Stimulated activated CD4-positive, alpha-beta T cell treated with anti-CD3 and anti-CD28 coated beads, Interleukin-4, amount 100 ng/mL, for 24 hours (primary cell): ENCODE measurements around the gene METTL15.
"Not testable (repeated sequence)": the region's sequence is repeated elsewhere in the genome, so short reads cannot be mapped to it uniquely, and the experiment has no call there.

ENCODE experiments used
- DNase-seq: peaks from one replicate; pipeline ENCODE4 v3.0.0-alpha.2; 2020

METTL15 gene

GRCh38 chr11:28223994-28224393 lies 115.8 kb downstream of the METTL15 start:
- DNase-seq: no peak

GRCh38 chr11:28227460-28227859 lies 119.3 kb downstream of the METTL15 start:
- DNase-seq: no peak

GRCh38 chr11:28228196-28228895 lies 120.2 kb downstream of the METTL15 start:
- no peak for DNase-seq

GRCh38 chr11:28231475-28231874 lies 123.3 kb downstream of the METTL15 start:
- no peak for DNase-seq

GRCh38 chr11:28232649-28233048 lies 124.5 kb downstream of the METTL15 start:
- no peak for DNase-seq

GRCh38 chr11:28241760-28242159 lies 133.6 kb downstream of the METTL15 start:
- no peak for DNase-seq

GRCh38 chr11:28242596-28242995 lies 134.4 kb downstream of the METTL15 start:
- no peak for DNase-seq

- DNase-seq: no peak
These were observed 134.9 kb downstream of the METTL15 start for GRCh38 chr11:28243061-28243460.

- no peak for DNase-seq
These were observed 135.4 kb downstream of the METTL15 start for GRCh38 chr11:28243581-28243980.

GRCh38 chr11:28245131-28245530 lies 136.9 kb downstream of the METTL15 start:
- no peak for DNase-seq

- no peak for DNase-seq
These were observed 142.0 kb downstream of the METTL15 start for GRCh38 chr11:28250192-28250591.

- DNase-seq: no peak
These were observed 143.1 kb downstream of the METTL15 start for GRCh38 chr11:28251257-28251656.

GRCh38 chr11:28257761-28258160 lies 149.6 kb downstream of the METTL15 start:
- no peak for DNase-seq

- no peak for DNase-seq
These were observed 151.1 kb downstream of the METTL15 start for GRCh38 chr11:28259177-28259843.

GRCh38 chr11:28268925-28269324 lies 160.7 kb downstream of the METTL15 start:
- DNase-seq: no peak

GRCh38 chr11:28269586-28269985 lies 161.4 kb downstream of the METTL15 start:
- no peak for DNase-seq

GRCh38 chr11:28272247-28272646 lies 164.1 kb downstream of the METTL15 start:
- not testable (repeated sequence) for DNase-seq

GRCh38 chr11:28274216-28274615 lies 166.0 kb downstream of the METTL15 start:
- DNase-seq: no peak

GRCh38 chr11:28284196-28284595 lies 176.0 kb downstream of the METTL15 start:
- DNase-seq: no peak

- no peak for DNase-seq
These were observed 181.3 kb downstream of the METTL15 start for GRCh38 chr11:28289444-28289843.

GRCh38 chr11:28290995-28291394 lies 182.8 kb downstream of the METTL15 start:
- not testable (repeated sequence) for DNase-seq

- DNase-seq: no peak
These were observed 188.2 kb downstream of the METTL15 start for GRCh38 chr11:28296426-28296825.

- no peak for DNase-seq
These were observed 190.0 kb downstream of the METTL15 start for GRCh38 chr11:28298209-28298608.

- no peak for DNase-seq
These were observed 195.4 kb downstream of the METTL15 start for GRCh38 chr11:28303477-28304191.
